Measurements from ENCODE around the gene SPSB4. TPM values are rescaled to one million over a fixed set of nuclear protein-coding genes. Genes with fewer than 3 reads are reported as not detected.

The SPSB4 gene
- total and polyA plus RNA-seq, 10 of the 15 experiments (the other 5 are each of a cell fraction or from before 2014, with no cell fraction given) = not detected

DNA sequence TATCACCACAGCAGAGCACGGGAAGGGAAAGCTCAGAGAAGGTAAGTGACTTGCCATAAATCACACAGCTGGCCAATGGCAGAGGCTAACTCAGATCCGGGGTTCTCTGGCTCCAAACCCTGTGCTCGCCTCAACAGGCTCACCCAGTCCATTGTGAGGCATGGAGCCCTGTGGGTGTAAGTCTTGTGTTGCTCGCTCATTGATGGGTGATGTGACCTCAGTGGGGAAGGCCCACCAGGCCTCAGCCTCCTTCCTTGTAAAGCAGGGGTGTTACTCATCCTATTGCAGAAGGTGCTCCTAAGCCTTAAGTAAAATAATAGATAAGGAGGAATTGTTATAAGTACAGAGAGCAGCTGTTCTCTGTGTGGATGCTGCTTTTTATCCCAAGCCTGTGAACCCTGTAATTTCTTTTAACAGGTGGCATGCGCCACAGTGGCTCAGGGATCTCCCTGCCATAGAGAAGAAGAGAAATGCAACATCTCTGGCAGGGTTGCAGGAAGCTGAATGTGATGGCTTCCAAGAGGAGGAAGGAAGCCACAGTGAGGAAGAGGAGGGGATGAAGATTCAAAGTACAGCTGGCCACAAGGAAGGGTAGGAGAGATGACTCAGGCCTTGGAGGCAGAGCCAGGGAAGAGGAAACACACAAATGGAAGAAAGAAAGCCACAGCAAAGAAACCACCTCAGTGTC lies 30.9 kb upstream of the SPSB4 start:
- no peaks in the 10 kb centered on the region for H4K20me1 ChIP-seq (ENCODE audit: control insufficient read depth, insufficient read depth)
- no TSS peak for BruUV-seq (replicated peaks)
- 24% methylated on average over 5 of the region's 5 CpGs for WGBS (ENCODE audit: insufficient coverage, insufficient replicate concordance, low lambda C conversion rate, missing lambda C conversion rate)
- no peak overlapping the region for H2AFZ ChIP-seq (ENCODE audit: control insufficient read depth, low read depth, low read length)
- DNase-seq (ENCODE audit: low read depth, low spot score) (no peak), FAIRE-seq (no peak), ATAC-seq (no peak)
- TF ChIP-seq CREM (IDR thresholded peaks at IDR 0.05; ENCODE audit: low read depth) = no peak
- no peak for TF ChIP-seq IRF4 (IDR thresholded peaks at IDR 0.05; ENCODE audit: low read depth, low read length)
- TF ChIP-seq MEF2B (IDR thresholded peaks at IDR 0.05; ENCODE audit: partially characterized antibody, poor library complexity, severe bottlenecking) = no peak
- TF ChIP-seq, protein P1, sequence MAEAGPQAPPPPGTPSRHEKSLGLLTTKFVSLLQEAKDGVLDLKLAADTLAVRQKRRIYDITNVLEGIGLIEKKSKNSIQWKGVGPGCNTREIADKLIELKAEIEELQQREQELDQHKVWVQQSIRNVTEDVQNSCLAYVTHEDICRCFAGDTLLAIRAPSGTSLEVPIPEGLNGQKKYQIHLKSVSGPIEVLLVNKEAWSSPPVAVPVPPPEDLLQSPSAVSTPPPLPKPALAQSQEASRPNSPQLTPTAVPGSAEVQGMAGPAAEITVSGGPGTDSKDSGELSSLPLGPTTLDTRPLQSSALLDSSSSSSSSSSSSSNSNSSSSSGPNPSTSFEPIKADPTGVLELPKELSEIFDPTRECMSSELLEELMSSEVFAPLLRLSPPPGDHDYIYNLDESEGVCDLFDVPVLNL (IDR thresholded peaks at IDR 0.05; ENCODE audit: low read depth, low read length) = no peak
- TF ChIP-seq CBFB (IDR thresholded peaks at IDR 0.05; ENCODE audit: low read depth) = no peak
- no peak for TF ChIP-seq RELA (IDR thresholded peaks at IDR 0.05; ENCODE audit: borderline replicate concordance, partially characterized antibody)
- no peak for TF ChIP-seq DPF2 (IDR thresholded peaks at IDR 0.05)
- TF ChIP-seq PAX5 (IDR thresholded peaks at IDR 0.05; ENCODE audit: borderline replicate concordance, low read depth, low read length) = no peak
- no peak for TF ChIP-seq RAD21 (IDR thresholded peaks at IDR 0.05; ENCODE audit: insufficient read depth, low read depth, low read length)
- TF ChIP-seq RBBP5 (conservative IDR thresholded peaks at IDR 0.05) = no peak
- no peak for TF ChIP-seq CBX5 (IDR thresholded peaks at IDR 0.05; ENCODE audit: low read depth)
- TF ChIP-seq BHLHE40 (IDR thresholded peaks at IDR 0.05; ENCODE audit: borderline replicate concordance in 1 of 2, low read depth in 2 of 2, low read length in 1 of 2) = no peak
- H3K79me2 ChIP-seq (ENCODE audit: control insufficient read depth, insufficient read depth, low read length) = no peaks in the 10 kb centered on the region
- no peaks in the 10 kb centered on the region for H3K9me3 ChIP-seq (replicated peaks; ENCODE audit: control insufficient read depth, insufficient read depth, low read length)
- intact Hi-C loops (cut with micrococcal nuclease; ENCODE audit: unreplicated experiment) (no loop called here), in situ Hi-C loops (cut with MboI) (no loop called here)
- H3K9ac ChIP-seq (ENCODE audit: control insufficient read depth, insufficient read depth, low read length) = no peak overlapping the region
- ChIA-PET RAD21 (ENCODE audit: unreplicated experiment) (no interaction called here), POLR2A (no interaction called here), CTCF (no interaction called here), SMC1A (ENCODE audit: uncharacterized antibody, unreplicated experiment) (no interaction called here)
- no peak overlapping the region for H3K4me2 ChIP-seq (ENCODE audit: control insufficient read depth, insufficient read depth)
- H3K27ac ChIP-seq (ENCODE audit: control insufficient read depth, insufficient read depth) = no peak overlapping the region
- no peaks in the 10 kb centered on the region for H3K36me3 ChIP-seq (ENCODE audit: control insufficient read depth in 2 of 2, insufficient read depth in 2 of 2, low read length in 1 of 2)
- no peaks in the 10 kb centered on the region; a peak in 1 of 4 replicates for H3K27me3 ChIP-seq (replicated peaks in 1 of 2; ENCODE audit: control insufficient read depth in 2 of 2, insufficient read depth in 2 of 2, low read length in 1 of 2)
- H3K4me3 ChIP-seq = no peak overlapping the region
- no peaks in the 10 kb centered on the region for H3K4me1 ChIP-seq (ENCODE audit: control insufficient read depth, insufficient read depth, low read length)

Data from GM12878 (cell line).